GM12864 (cell line): ENCODE measurements around the gene OXLD1.

Experiments
- DNase-seq: peaks from one replicate; pipeline ENCODE4 v3.0.0-alpha.2; 2011; ENCODE audit warnings: low read depth
- H3K4me3 ChIP-seq: 2 replicates; pipeline ENCODE4 v1.5.1; 2011; ENCODE audit warnings: mild to moderate bottlenecking, low read depth, low read length, control low read depth
- CTCF ChIP-seq: IDR thresholded peaks from 2 replicates; pipeline ENCODE4 v1.5.1; 2011; ENCODE audit warnings: low read depth, mild to moderate bottlenecking, moderate library complexity, low read length, control low read depth, inconsistent platforms; ENCODE audit errors: missing control alignments

OXLD1 gene

GRCh38 chr17:81666342-81667191 lies at the start of gene OXLD1, which contains the start of gene CCDC137:
Gene OXLD1, minus strand, starts transcription at chr17:81666605. Its CDS starts 28 bp downstream, at chr17:81666577.
Gene CCDC137, plus strand, starts transcription at chr17:81666737. Its CDS starts 30 bp downstream, at chr17:81666767.
- no peak for TF ChIP-seq CTCF
- H3K4me3 ChIP-seq: peak within 1 kb of the TSS; percentile 94
- DNase-seq: peak; percentile 89

GRCh38 chr17:81715107-81715871 lies 48.9 kb upstream of the OXLD1 start:
- TF ChIP-seq CTCF: no peak
- DNase-seq: no peak
- no peak overlapping the region for H3K4me3 ChIP-seq

GRCh38 chr17:81714412-81715106 lies 48.2 kb upstream of the OXLD1 start:
- TF ChIP-seq CTCF: no peak
- no peak overlapping the region for H3K4me3 ChIP-seq
- DNase-seq: no peak

GRCh38 chr17:81713556-81714411 lies 47.4 kb upstream of the OXLD1 start:
- no peak for DNase-seq
- peak overlapping the region; percentile 80; the same call in 1 of the 2 replicates for H3K4me3 ChIP-seq
- TF ChIP-seq CTCF: no peak

- TF ChIP-seq CTCF: no peak
- no peak for DNase-seq
- H3K4me3 ChIP-seq: peak overlapping the region; percentile 80
Observed at GRCh38 chr17:81713004-81713555, 46.7 kb upstream of the OXLD1 start.
